ENCODE measurements around the gene ANO10. TPM values are rescaled to one million over a fixed set of nuclear protein-coding genes. Genes with fewer than 3 reads are reported as not detected.

ANO10 gene
- total RNA-seq, 1 experiment from 2014 or later, result 15.0 TPM

GRCh38 chr3:43379343-43379742 is 242.5 kb downstream of the ANO10 start:
- Mint-ChIP-seq H3K27ac (ENCODE audit: low read depth, unreplicated experiment) (no peak overlapping the region), H3K9me3 (ENCODE audit: unreplicated experiment) (no peaks in the 10 kb centered on the region), H3K4me3 (ENCODE audit: unreplicated experiment) (no peak overlapping the region), H3K27me3 (ENCODE audit: insufficient read depth, unreplicated experiment) (no peaks in the 10 kb centered on the region), H3K4me1 (ENCODE audit: insufficient read depth, unreplicated experiment) (no peaks in the 10 kb centered on the region), H3K36me3 (ENCODE audit: insufficient read depth, unreplicated experiment) (no peaks in the 10 kb centered on the region)
- intact Hi-C loops (cut with micrococcal nuclease), result loop anchor here (10.0 kb wide), 1 partner anchor 115 kb away; no protein-coding TSS in a partner anchor
- TF ChIP-seq CTCF (IDR thresholded peaks at IDR 0.05; ENCODE audit: unreplicated experiment), result no peak
- BruUV-seq (replicated peaks), result no TSS peak
- CTCF ChIA-PET, result interaction anchor here (0.7 to 5.6 kb wide), 4 partner anchors 32 to 418 kb away, joined by 3 to 35 read pairs (median 4); no protein-coding TSS in a partner anchor
- POLR2A ChIA-PET, result interaction anchor here (0.6 to 1.0 kb wide), 3 partner anchors 24 to 103 kb away, joined by 3 to 4 read pairs (median 3); no protein-coding TSS in a partner anchor
- no peak for DNase-seq (ENCODE audit: unreplicated experiment)

- Mint-ChIP-seq H3K27ac (ENCODE audit: low read depth, unreplicated experiment) (no peak overlapping the region), H3K36me3 (ENCODE audit: insufficient read depth, unreplicated experiment) (no peaks in the 10 kb centered on the region), H3K4me3 (ENCODE audit: unreplicated experiment) (no peak overlapping the region), H3K4me1 (ENCODE audit: insufficient read depth, unreplicated experiment) (no peaks in the 10 kb centered on the region), H3K9me3 (ENCODE audit: unreplicated experiment) (no peaks in the 10 kb centered on the region), H3K27me3 (ENCODE audit: insufficient read depth, unreplicated experiment) (no peaks in the 10 kb centered on the region)
- intact Hi-C loops (cut with micrococcal nuclease), result loop anchor here (1.0 to 10.0 kb wide), 3 partner anchors 116 to 216 kb away; no protein-coding TSS in a partner anchor
- DNase-seq (ENCODE audit: unreplicated experiment), result peak; percentile 63
- POLR2A ChIA-PET, result interaction anchor here (0.6 kb wide), 1 partner anchor 23 kb away, joined by 4 read pairs; no protein-coding TSS in a partner anchor
- TF ChIP-seq CTCF (IDR thresholded peaks at IDR 0.05; ENCODE audit: unreplicated experiment), result peak; percentile 44
- CTCF ChIA-PET, result interaction anchor here (0.5 to 5.6 kb wide), 8 partner anchors 17 to 417 kb away, joined by 3 to 35 read pairs (median 3); no protein-coding TSS in a partner anchor
- BruUV-seq (replicated peaks), result no TSS peak
These were observed 243.5 kb downstream of the ANO10 start for GRCh38 chr3:43378066-43378935.

DNA sequence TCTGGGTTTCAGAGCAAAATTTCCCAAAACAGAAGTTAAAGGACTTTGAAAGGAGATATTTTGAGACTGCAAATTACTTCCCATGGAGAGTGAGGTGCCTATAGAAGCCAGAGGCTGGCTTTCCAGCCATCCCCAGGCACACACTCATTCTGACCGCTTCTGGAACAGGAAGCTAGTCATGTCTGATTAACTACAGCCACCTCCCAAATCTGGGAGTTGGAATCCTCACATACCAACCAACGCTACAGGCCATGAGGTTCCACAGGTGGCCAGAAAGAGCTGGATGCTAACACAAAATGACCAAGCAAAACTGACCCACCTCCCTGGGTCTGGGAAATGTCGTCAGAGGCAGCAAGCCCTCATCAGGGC is 248.3 kb downstream of the ANO10 start:
- Mint-ChIP-seq H3K4me3 (ENCODE audit: unreplicated experiment) (no peak overlapping the region), H3K9me3 (ENCODE audit: unreplicated experiment) (no peaks in the 10 kb centered on the region), H3K27ac (ENCODE audit: low read depth, unreplicated experiment) (no peak overlapping the region), H3K36me3 (ENCODE audit: insufficient read depth, unreplicated experiment) (no peaks in the 10 kb centered on the region), H3K27me3 (ENCODE audit: insufficient read depth, unreplicated experiment) (no peaks in the 10 kb centered on the region), H3K4me1 (ENCODE audit: insufficient read depth, unreplicated experiment) (no peaks in the 10 kb centered on the region)
- no peak for DNase-seq (ENCODE audit: unreplicated experiment)
- intact Hi-C loops (cut with micrococcal nuclease), result loop anchor here (10.0 kb wide), 1 partner anchor 121 kb away; no protein-coding TSS in a partner anchor
- ChIA-PET CTCF (interaction anchor here (0.6 to 1.6 kb wide), 2 partner anchors 128 to 199 kb away, joined by 3 to 4 read pairs; no protein-coding TSS in a partner anchor), POLR2A (no interaction called here)
- TF ChIP-seq CTCF (IDR thresholded peaks at IDR 0.05; ENCODE audit: unreplicated experiment), result no peak
- BruUV-seq (replicated peaks), result no TSS peak

Measured in MCF 10A (cell line).